HCT116 (cell line): Measurements from ENCODE around the gene SLX9. TPM values are rescaled to one million over a fixed set of nuclear protein-coding genes. Genes with fewer than 3 reads are reported as not detected.

ENCODE experiments used
- ATAC-seq: fragments of 200-7000 bp; cut with Tn5 transposase; 2 replicates; pipeline ENCODE4 v1.9.1; 2020; ENCODE audit warnings: mild to moderate bottlenecking, moderate library complexity
- BruUV-seq: library from RNA; stranded (reverse); fragments of 400-500 nt; replicated peaks from 2 replicates; lab custom pipeline; 2021; lab: Mats Ljungman, UMichigan
- CTCF ChIA-PET: fragments of 300-600 bp; sonication (Branson Sonifier 250); formaldehyde crosslinking; loops from one replicate; lab custom pipeline; 2021; ENCODE audit warnings: antibody characterized with exemption; lab: Charles Lee
- POLR2A ChIA-PET: fragments of 300-600, 350-600 bp; sonication (Branson Sonifier 250); formaldehyde crosslinking; loops from one replicate; lab custom pipeline; 2021; ENCODE audit warnings: antibody characterized with exemption; lab: Charles Lee
- RAD21 ChIA-PET, 2 experiments: fragments of 300-600 bp; sonication (Branson Sonifier 250); formaldehyde crosslinking; loops; one replicate each; lab custom pipeline; 2023; ENCODE audit warnings: low total read pairs in 2 of 2; ENCODE audit not compliant: uncharacterized antibody in 2 of 2, unreplicated experiment in 2 of 2, low non-redundant PET in 1 of 2; lab: Charles Lee
- DNase-seq: peaks from one replicate; pipeline ENCODE4 v3.0.0-alpha.2; 2010; ENCODE audit warnings: low read depth, low spot score
- H2AFZ ChIP-seq: fragments of 200-600 bp; shearing (Covaris generic), sonication (generic); 2 replicates; pipeline ENCODE4 v1.6.1; 2017; ENCODE audit warnings: low read depth, mixed run types, mixed read lengths, antibody characterized with exemption, low read length; ENCODE audit not compliant: poor library complexity, severe bottlenecking
- H3K27ac ChIP-seq: 2 replicates; pipeline ENCODE4 v1.5.1; 2012; ENCODE audit warnings: low read depth, low read length
- H3K27me3 ChIP-seq: fragments of 200-600 bp; sonication (generic); 2 replicates; pipeline ENCODE4 v1.6.1; 2016; ENCODE audit warnings: mixed run types, low read length, mixed read lengths; ENCODE audit not compliant: insufficient read depth
- H3K36me3 ChIP-seq, 2 experiments: fragments of 200-500 bp in 1 of 2; fragments of 200-600 bp in 1 of 2; sonication (Bioruptor generic) in 1 of 2; sonication (generic) in 1 of 2; 2 replicates each; pipeline versions ENCODE4 v1.5.1 to v1.6.1; 2014 to 2016; ENCODE audit warnings: low read length in 2 of 2, inconsistent platforms in 1 of 2, mixed read lengths in 1 of 2, mixed run types in 1 of 2; ENCODE audit not compliant: insufficient read depth in 2 of 2, control insufficient read depth in 1 of 2
- H3K4me1 ChIP-seq, 2 experiments: fragments of 200-600 bp in 1 of 2; sonication (generic) in 1 of 2; 2 replicates each; pipeline versions ENCODE4 v1.5.1 to v1.6.1; 2012 to 2017; ENCODE audit warnings: low read length in 2 of 2, inconsistent platforms in 1 of 2, mild to moderate bottlenecking in 1 of 2, mixed read lengths in 1 of 2, mixed run types in 1 of 2, moderate library complexity in 1 of 2; ENCODE audit not compliant: insufficient read depth in 2 of 2, control insufficient read depth in 1 of 2
- H3K4me2 ChIP-seq: fragments of 200-600 bp; sonication (generic); 2 replicates; pipeline ENCODE4 v1.6.1; 2017; ENCODE audit warnings: mixed run types, low read length, mixed read lengths
- H3K4me3 ChIP-seq, 2 experiments: fragments of 200-600 bp in 1 of 2; sonication (generic) in 1 of 2; replicated peaks in 1 of 2; 2 replicates each; pipeline ENCODE4 v1.5.1; 2011 to 2016; ENCODE audit warnings: low read length in 2 of 2, control low read depth in 1 of 2, low read depth in 1 of 2, mild to moderate bottlenecking in 1 of 2, mixed read lengths in 1 of 2, mixed run types in 1 of 2
- H3K79me2 ChIP-seq: fragments of 200-600 bp; sonication (generic); 2 replicates; pipeline ENCODE4 v1.6.1; 2017; ENCODE audit warnings: mild to moderate bottlenecking, mixed run types, low read length, moderate library complexity, mixed read lengths; ENCODE audit not compliant: insufficient read depth
- H3K9ac ChIP-seq: fragments of 200-600 bp; sonication (generic); 2 replicates; pipeline ENCODE4 v1.6.1; 2016; ENCODE audit warnings: low read length, mixed read lengths
- H3K9me2 ChIP-seq: fragments of 200-600 bp; sonication (generic), shearing (Covaris generic); 2 replicates; pipeline ENCODE4 v1.6.1; 2017; ENCODE audit warnings: mixed run types, mild to moderate bottlenecking, moderate library complexity; ENCODE audit not compliant: insufficient read depth
- H3K9me3 ChIP-seq, 2 experiments: fragments of 200-500 bp in 1 of 2; fragments of 200-600 bp in 1 of 2; sonication (Bioruptor generic) in 1 of 2; sonication (generic) in 1 of 2; 2 replicates each; pipeline ENCODE4 v1.6.1; 2014 to 2017; ENCODE audit warnings: low read length in 2 of 2, mixed read lengths in 2 of 2, inconsistent platforms in 1 of 2, low read depth in 1 of 2, mild to moderate bottlenecking in 1 of 2, mixed run types in 1 of 2, moderate library complexity in 1 of 2; ENCODE audit not compliant: control insufficient read depth in 1 of 2, insufficient read depth in 1 of 2
- H4K20me1 ChIP-seq: fragments of 200-600 bp; sonication (generic), shearing (Covaris generic); 2 replicates; pipeline ENCODE4 v1.6.1; 2017; ENCODE audit warnings: mixed run types, mild to moderate bottlenecking, moderate library complexity; ENCODE audit not compliant: insufficient read depth
- ATF3 ChIP-seq: IDR thresholded peaks from 2 replicates; pipeline ENCODE4 v1.6.1; 2012
- CBX3 ChIP-seq: IDR thresholded peaks from 2 replicates; pipeline ENCODE4 v1.6.1; 2012; ENCODE audit warnings: low read depth
- EZH2 ChIP-seq: fragments of 200-600 bp; sonication (generic); IDR thresholded peaks from 2 replicates; pipeline ENCODE4 v1.6.1; 2017; ENCODE audit warnings: antibody characterized with exemption, mixed run types
- EZH2phosphoT487 ChIP-seq: fragments of 200-600 bp; IDR thresholded peaks from 2 replicates; pipeline ENCODE4 v1.6.1; 2018; ENCODE audit warnings: antibody characterized with exemption, borderline replicate concordance
- FOSL1 ChIP-seq: IDR thresholded peaks from 2 replicates; pipeline ENCODE4 v1.6.1; 2012; ENCODE audit warnings: low read depth
- JUND ChIP-seq: IDR thresholded peaks from 2 replicates; pipeline ENCODE4 v1.6.1; 2012
- POLR2AphosphoS5 ChIP-seq: IDR thresholded peaks from 2 replicates; pipeline ENCODE4 v1.6.1; 2011; ENCODE audit warnings: mild to moderate bottlenecking, low read depth, low read length, moderate library complexity
- RAD21 ChIP-seq: IDR thresholded peaks from 2 replicates; pipeline ENCODE4 v1.6.1; 2012; ENCODE audit warnings: low read depth, mild to moderate bottlenecking
- REST ChIP-seq: IDR thresholded peaks from 2 replicates; pipeline ENCODE4 v1.6.1; 2012; ENCODE audit warnings: low read depth
- SP1 ChIP-seq: IDR thresholded peaks from 2 replicates; pipeline ENCODE4 v1.6.1; 2012; ENCODE audit warnings: low read depth
- SRF ChIP-seq: IDR thresholded peaks from 2 replicates; pipeline ENCODE4 v1.6.1; 2012; ENCODE audit warnings: low read depth
- TCF7L2 ChIP-seq: IDR thresholded peaks from 2 replicates; pipeline ENCODE4 v1.7.0; 2011; ENCODE audit warnings: borderline replicate concordance, inconsistent platforms; ENCODE audit not compliant: insufficient read depth, insufficient read length; ENCODE audit errors: extremely low read depth
- ZBTB33 ChIP-seq: IDR thresholded peaks from 2 replicates; pipeline ENCODE4 v1.6.1; 2011; ENCODE audit warnings: mild to moderate bottlenecking, low read length, moderate library complexity; ENCODE audit not compliant: insufficient replicate concordance; ENCODE audit errors: extremely low read depth
- ZNF274 ChIP-seq: fragments of 200-500 bp; sonication (Bioruptor generic); IDR thresholded peaks from 2 replicates; pipeline ENCODE4 v1.6.1; 2014; ENCODE audit warnings: mild to moderate bottlenecking, low read depth, low read length, inconsistent platforms
- intact Hi-C: fragments of 100-400 bp; cut with micrococcal nuclease; formaldehyde crosslinking; loops from 2 replicates; pipeline ENCODE4 v1.10.0; 2022
- total RNA-seq: library from RNA; stranded (reverse); gene quantifications from one replicate; pipeline ENCODE4 v1.2.1, GENCODE V29; 2021; ENCODE audit not compliant: unreplicated experiment

Gene SLX9
- total RNA-seq, 1 experiment from 2014 or later: 61.9 TPM

DNA sequence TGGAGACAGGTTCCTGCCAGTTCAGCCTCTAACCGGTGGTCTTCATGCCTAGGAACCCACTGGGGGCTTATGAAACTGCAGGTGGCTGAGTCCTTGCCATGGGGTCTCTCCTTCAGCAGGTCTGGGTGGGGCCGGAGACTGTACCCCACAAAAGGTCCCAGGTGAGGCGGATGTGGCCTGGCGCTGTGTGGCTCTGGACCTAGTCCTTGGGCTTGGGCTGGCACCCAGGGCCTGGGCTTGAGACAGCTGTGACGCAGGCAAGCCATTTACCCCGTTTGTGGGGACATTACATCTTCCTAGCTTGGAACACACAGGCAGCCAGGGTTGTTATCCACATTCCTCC lies 5.9 kb upstream of the SLX9 start:
- no TSS peak for BruUV-seq
- intact Hi-C loops: no loop called here
- CTCF ChIA-PET: no interaction called here
- Histone ChIP-seq H3K36me3 (no peaks in the 10 kb centered on the region), H3K9me3 (no peaks in the 10 kb centered on the region), H3K4me1 (peaks cover 4 to 12% of the 10 kb centered on the region in 2 experiments), H3K27me3 (peaks cover 37% of the 10 kb centered on the region; the same call in 1 of the 2 replicates), H3K4me3 (no peak overlapping the region), H3K9ac (no peak overlapping the region), H3K27ac (no peak overlapping the region), H2AFZ (no peak overlapping the region), H3K4me2 (no peak overlapping the region), H4K20me1 (no peaks in the 10 kb centered on the region), H3K79me2 (no peaks in the 10 kb centered on the region), H3K9me2 (no peaks in the 10 kb centered on the region)
- POLR2A ChIA-PET: no interaction called here
- RAD21 ChIA-PET: no interaction called here
- no peak for ATAC-seq
- TF ChIP-seq ATF3: no peak
- TF ChIP-seq ZBTB33: no peak
- TF ChIP-seq RAD21: no peak
- no peak for TF ChIP-seq POLR2AphosphoS5
- no peak for TF ChIP-seq CBX3
- TF ChIP-seq REST: no peak
- no peak for TF ChIP-seq EZH2
- no peak for TF ChIP-seq ZNF274
- TF ChIP-seq JUND: no peak
- no peak for TF ChIP-seq EZH2phosphoT487
- no peak for TF ChIP-seq SP1
- TF ChIP-seq FOSL1: no peak
- TF ChIP-seq SRF: no peak
- no peak for TF ChIP-seq TCF7L2
- DNase-seq: no peak
